H1 (cell line): ENCODE measurements around the gene EHD4. TPM values are rescaled to one million over a fixed set of nuclear protein-coding genes. Genes with fewer than 3 reads are reported as not detected.

Experiments used
- CTCF ChIA-PET: fragments of 300-600 bp; sonication (Branson Sonifier 250); formaldehyde crosslinking; loops from one replicate; lab custom pipeline; 2021; ENCODE audit not compliant: partially characterized antibody; lab: Charles Lee
- POLR2A ChIA-PET: fragments of 300-600 bp; sonication (Branson Sonifier 250); formaldehyde crosslinking; loops from one replicate; lab custom pipeline; 2021; ENCODE audit warnings: inconsistent platforms; ENCODE audit not compliant: partially characterized antibody; lab: Charles Lee
- DNase-seq, 2 experiments: peaks; one replicate each; pipeline versions ENCODE4 v3.0.0 to v3.0.0-alpha.2; 2010 to 2022; ENCODE audit warnings: low spot score in 2 of 2, low read depth in 1 of 2, mixed read lengths in 1 of 2
- FAIRE-seq: peaks from 2 replicates; lab custom pipeline; 2011; peaks lifted over from hg19 to GRCh38; lab: Jason Lieb, UNC
- H2AFZ ChIP-seq: 2 replicates; pipeline ENCODE4 v1.8.1; 2012; ENCODE audit warnings: low read length, inconsistent platforms
- H2AK5ac ChIP-seq: 2 replicates; pipeline ENCODE4 v1.6.1; 2013; ENCODE audit warnings: low read depth, low read length
- H2BK120ac ChIP-seq: replicated peaks from 2 replicates; pipeline ENCODE3; 2013; ENCODE audit warnings: low read depth, low read length, inconsistent platforms
- H2BK12ac ChIP-seq: 2 replicates; pipeline ENCODE4 v1.6.1; 2013; ENCODE audit warnings: low read depth, low read length
- H2BK15ac ChIP-seq: 2 replicates; pipeline ENCODE4 v1.6.1; 2013; ENCODE audit warnings: low read length
- H2BK20ac ChIP-seq: 2 replicates; pipeline ENCODE4 v1.6.1; 2013; ENCODE audit warnings: low read length
- H2BK5ac ChIP-seq: 2 replicates; pipeline ENCODE4 v1.6.1; 2013; ENCODE audit warnings: low read depth, low read length
- H3K14ac ChIP-seq: 2 replicates; pipeline ENCODE4 v1.6.1; 2013; ENCODE audit warnings: inconsistent platforms; ENCODE audit not compliant: insufficient read length
- H3K18ac ChIP-seq: 2 replicates; pipeline ENCODE4 v1.6.1; 2013; ENCODE audit warnings: low read length; ENCODE audit errors: extremely low read depth
- H3K23ac ChIP-seq: 2 replicates; pipeline ENCODE4 v1.6.1; 2013; ENCODE audit warnings: inconsistent platforms; ENCODE audit not compliant: insufficient read length
- H3K23me2 ChIP-seq: 2 replicates; pipeline ENCODE4 v1.6.1; 2013; ENCODE audit warnings: low read depth, low read length
- H3K27ac ChIP-seq: 2 replicates; pipeline ENCODE4 v1.6.1; 2011; ENCODE audit warnings: low read depth, low read length, inconsistent platforms
- H3K27me3 ChIP-seq, 4 experiments: replicated peaks in 1 of 4; 1 replicate in 1 of 4; 2 replicates in 3 of 4; pipeline versions ENCODE4 v1.6.1 to v1.8.1; 2011 to 2013; ENCODE audit warnings: low read length in 3 of 4, mild to moderate bottlenecking in 3 of 4, inconsistent platforms in 2 of 4, mixed read lengths in 2 of 4, moderate library complexity in 1 of 4; ENCODE audit not compliant: control insufficient read depth in 3 of 4, insufficient read depth in 3 of 4; ENCODE audit errors: extremely low read depth in 1 of 4
- H3K36me3 ChIP-seq, 4 experiments: 2 replicates each; pipeline versions ENCODE4 v1.6.1 to v1.8.1; 2011 to 2013; ENCODE audit warnings: mild to moderate bottlenecking in 4 of 4, low read length in 3 of 4, moderate library complexity in 2 of 4, control low read depth in 1 of 4, inconsistent platforms in 1 of 4; ENCODE audit not compliant: insufficient read depth in 4 of 4, control insufficient read depth in 2 of 4
- H3K4ac ChIP-seq: replicated peaks from 2 replicates; pipeline ENCODE3; 2013; ENCODE audit warnings: low read length, low read depth, mixed read lengths, inconsistent platforms; ENCODE audit not compliant: insufficient read length
- H3K4me1 ChIP-seq, 4 experiments: replicated peaks in 1 of 4; 1 replicate in 1 of 4; 2 replicates in 3 of 4; pipeline versions ENCODE4 v1.6.1 to v1.8.1; 2011 to 2013; ENCODE audit warnings: low read length in 3 of 4, inconsistent platforms in 2 of 4, mixed read lengths in 1 of 4; ENCODE audit not compliant: insufficient read depth in 4 of 4, control insufficient read depth in 3 of 4
- H3K4me2 ChIP-seq, 2 experiments: 2 replicates each; pipeline versions ENCODE4 v1.6.1 to v1.8.1; 2011 to 2013; ENCODE audit warnings: low read depth in 2 of 2, low read length in 2 of 2, control low read depth in 1 of 2, inconsistent platforms in 1 of 2, mild to moderate bottlenecking in 1 of 2; ENCODE audit not compliant: insufficient read depth in 1 of 2
- H3K4me3 ChIP-seq, 4 experiments: fragments of 200-600, 300-600 bp in 1 of 4; sonication (generic), shearing (Covaris generic), sonication (Bioruptor Twin) in 1 of 4; 2 replicates each; pipeline versions ENCODE4 v1.5.1 to v1.8.1; 2011 to 2016; ENCODE audit warnings: low read length in 4 of 4, low read depth in 3 of 4, control low read depth in 2 of 4, inconsistent platforms in 2 of 4, mild to moderate bottlenecking in 2 of 4, mixed read lengths in 1 of 4, moderate library complexity in 1 of 4; ENCODE audit not compliant: insufficient read depth in 2 of 4; ENCODE audit errors: extremely low read depth in 1 of 4
- H3K56ac ChIP-seq: replicated peaks from 2 replicates; pipeline ENCODE3; 2013; ENCODE audit warnings: low read depth, mild to moderate bottlenecking, mixed read lengths, low read length, inconsistent platforms; ENCODE audit not compliant: insufficient read length
- H3K79me1 ChIP-seq: 2 replicates; pipeline ENCODE4 v1.6.1; 2013; ENCODE audit warnings: low read depth, low read length, control low read depth
- H3K79me2 ChIP-seq, 2 experiments: 2 replicates each; pipeline versions ENCODE4 v1.6.1 to v1.8.1; 2012 to 2013; ENCODE audit warnings: low read length in 2 of 2, mild to moderate bottlenecking in 2 of 2, inconsistent platforms in 1 of 2; ENCODE audit not compliant: insufficient read depth in 2 of 2, control insufficient read depth in 1 of 2
- H3K9ac ChIP-seq, 4 experiments: replicated peaks in 1 of 4; 1 replicate in 1 of 4; 2 replicates in 3 of 4; pipeline versions ENCODE4 v1.6.1 to v1.8.1; 2011 to 2013; ENCODE audit warnings: low read depth in 3 of 4, low read length in 3 of 4, control low read depth in 2 of 4, mild to moderate bottlenecking in 2 of 4, moderate library complexity in 2 of 4, inconsistent platforms in 1 of 4; ENCODE audit errors: extremely low read depth in 1 of 4
- H3K9me3 ChIP-seq, 2 experiments: 2 replicates each; pipeline versions ENCODE4 v1.6.1 to v1.8.1; 2012 to 2013; ENCODE audit warnings: mild to moderate bottlenecking in 2 of 2, moderate library complexity in 2 of 2, control low read depth in 1 of 2, inconsistent platforms in 1 of 2, low read depth in 1 of 2, low read length in 1 of 2, mixed read lengths in 1 of 2; ENCODE audit not compliant: insufficient read depth in 2 of 2
- H4K20me1 ChIP-seq, 2 experiments: replicated peaks in 1 of 2; 2 replicates each; pipeline versions ENCODE3 to v1.8.1; 2011 to 2013; ENCODE audit warnings: inconsistent platforms in 2 of 2, low read length in 2 of 2, mild to moderate bottlenecking in 1 of 2; ENCODE audit not compliant: insufficient read depth in 2 of 2, control insufficient read depth in 1 of 2
- H4K5ac ChIP-seq: 2 replicates; pipeline ENCODE4 v1.6.1; 2013; ENCODE audit warnings: low read length, low read depth, mixed read lengths, inconsistent platforms; ENCODE audit not compliant: insufficient read length
- H4K8ac ChIP-seq: 2 replicates; pipeline ENCODE4 v1.8.0; 2013; ENCODE audit warnings: mild to moderate bottlenecking, moderate library complexity, low read length, inconsistent platforms; ENCODE audit not compliant: insufficient read depth; ENCODE audit errors: extremely low read depth
- H4K91ac ChIP-seq: replicated peaks from 2 replicates; pipeline ENCODE3; 2013; ENCODE audit warnings: low read length, mixed read lengths, inconsistent platforms; ENCODE audit not compliant: insufficient read length
- ASH2L ChIP-seq: fragments of 200-600, 300-600 bp; sonication (generic); IDR thresholded peaks from one replicate; pipeline ENCODE4 v1.7.1; 2017; ENCODE audit warnings: low read length
- ATF3 ChIP-seq: IDR thresholded peaks from 2 replicates; pipeline ENCODE4 v1.6.1; 2011; ENCODE audit warnings: low read depth, mild to moderate bottlenecking, low read length; ENCODE audit not compliant: insufficient read depth
- CBX8 ChIP-seq: fragments of 300-800, 300-1000 bp; sonication (generic); IDR thresholded peaks from 2 replicates; pipeline ENCODE4 v1.7.1; 2016; ENCODE audit warnings: low read depth, low read length, borderline replicate concordance
- CEBPB ChIP-seq: IDR thresholded peaks from 2 replicates; pipeline ENCODE4 v1.6.1; 2012; ENCODE audit warnings: low read depth, low read length
- CTCF ChIP-seq, 3 experiments: IDR thresholded peaks; 1 replicate in 2 of 3; 2 replicates in 1 of 3; pipeline versions ENCODE4 v1.5.1 to v1.6.1; 2011; ENCODE audit warnings: low read length in 3 of 3, mild to moderate bottlenecking in 3 of 3, inconsistent platforms in 2 of 3, low read depth in 1 of 3, moderate library complexity in 1 of 3; ENCODE audit not compliant: insufficient read depth in 1 of 3; ENCODE audit errors: control extremely low read depth in 1 of 3
- EP300 ChIP-seq, 2 experiments: IDR thresholded peaks; 1 replicate in 1 of 2; 2 replicates in 1 of 2; pipeline ENCODE4 v1.6.1; 2011 to 2012; ENCODE audit warnings: low read depth in 2 of 2, low read length in 2 of 2, mild to moderate bottlenecking in 2 of 2, borderline replicate concordance in 1 of 2, inconsistent platforms in 1 of 2, moderate library complexity in 1 of 2
- FOSL1 ChIP-seq: IDR thresholded peaks from 2 replicates; pipeline ENCODE4 v1.6.1; 2011; ENCODE audit warnings: mild to moderate bottlenecking, low read depth, low read length, moderate library complexity; ENCODE audit not compliant: insufficient read depth
- HDAC2 ChIP-seq, 2 experiments: fragments of 300-600 bp in 1 of 2; sonication (generic) in 1 of 2; IDR thresholded peaks; 2 replicates each; pipeline ENCODE4 v1.6.1; 2011 to 2012; ENCODE audit warnings: low read depth in 2 of 2, low read length in 2 of 2, mild to moderate bottlenecking in 2 of 2, moderate library complexity in 2 of 2, borderline replicate concordance in 1 of 2, inconsistent platforms in 1 of 2
- RFX5 ChIP-seq: IDR thresholded peaks from 2 replicates; pipeline ENCODE4 v1.6.1; 2011; ENCODE audit warnings: low read depth, low read length, improper control_type of control experiment, borderline replicate concordance
- WGBS, 2 experiments: shearing (Covaris generic) in 1 of 2; methylation state at CpG; one replicate each; pipeline versions ENCODE4 v1.1.6 to v1.1.7; 2013 to 2015; ENCODE audit warnings: low lambda C conversion rate in 2 of 2, mixed read lengths in 2 of 2, inconsistent platforms in 1 of 2, low coverage in 1 of 2, missing lambda C conversion rate in 1 of 2; ENCODE audit not compliant: insufficient replicate concordance in 2 of 2, insufficient coverage in 1 of 2, insufficient read length in 1 of 2; ENCODE audit errors: extremely low coverage in 1 of 2, missing lambda C conversion rate in 1 of 2; 5-methylcytosine and 5-hydroxymethylcytosine counted together
- polyA plus RNA-seq, 7 experiments: library from polyadenylated mRNA; depleted of rRNA in 3 of 7; stranded (reverse) in 5 of 7; unstranded in 2 of 7; fragments of >200 nt in 5 of 7; fragments of 200-250 nt in 2 of 7; gene quantifications; 1 replicate in 5 of 7; 2 replicates in 1 of 7; 4 replicates in 1 of 7; pipeline versions ENCODE4 v1.2.1 to v1.2.3, GENCODE V29; 2011 to 2013; ENCODE audit warnings: missing spikeins in 2 of 7, mixed read lengths in 2 of 7
- total RNA-seq: library from RNA; stranded (reverse); fragmentation: NEBNext Ultra II Directional; extraction: Animal tissue kit (Norgen Biotek cat#: 25700); gene quantifications from 2 replicates; pipeline ENCODE4 v1.2.1, GENCODE V29; 2021
- TF ChIP-seq, protein P1 (sequence below): IDR thresholded peaks from 2 replicates; pipeline ENCODE4 v1.6.1; 2012; ENCODE audit warnings: inconsistent platforms

The EHD4 gene
- total and polyA plus RNA-seq, 2 of the 8 experiments (the other 6 are each of a cell fraction or from before 2014, with no cell fraction given): 17.5 to 24.5 TPM

DNA sequence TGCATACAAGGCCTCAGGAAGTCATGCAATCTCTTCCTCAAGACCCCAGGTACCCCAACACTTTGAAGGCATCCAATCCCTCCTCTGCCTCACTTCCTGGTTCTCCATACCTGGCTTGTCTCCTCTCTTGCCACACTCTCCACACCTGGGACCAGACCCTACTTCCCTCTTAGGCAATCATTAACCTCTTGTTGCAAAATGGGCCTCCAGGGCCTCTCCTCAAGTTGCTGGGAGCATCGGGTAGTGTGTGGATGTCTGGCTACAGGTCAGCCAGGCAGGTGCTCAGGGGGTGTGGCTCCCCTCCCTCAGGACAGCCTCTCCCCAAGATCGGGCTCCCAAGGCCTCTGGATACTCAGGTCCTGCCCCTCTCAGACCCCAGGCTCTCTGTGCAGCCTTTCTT is 39.9 kb upstream of the EHD4 start:
- DNase-seq (no peak), FAIRE-seq (no peak)
- H3K23ac ChIP-seq: no peak overlapping the region
- H3K18ac ChIP-seq: no peak overlapping the region
- no peak overlapping the region for H3K27ac ChIP-seq
- no peak overlapping the region for H2BK15ac ChIP-seq
- H3K4me2 ChIP-seq: no peak overlapping the region
- H2BK5ac ChIP-seq: no peak overlapping the region
- no peak overlapping the region for H3K14ac ChIP-seq
- H2BK12ac ChIP-seq: no peak overlapping the region
- H3K79me2 ChIP-seq: no peaks in the 10 kb centered on the region
- H2BK120ac ChIP-seq: no peak overlapping the region
- H3K23me2 ChIP-seq: no peaks in the 10 kb centered on the region
- no peak overlapping the region; a peak in 1 of 7 replicates for H3K9ac ChIP-seq
- H3K79me1 ChIP-seq: no peaks in the 10 kb centered on the region
- no peak overlapping the region for H4K8ac ChIP-seq
- no peak overlapping the region for H3K4me3 ChIP-seq
- H4K91ac ChIP-seq: no peak overlapping the region
- H4K20me1 ChIP-seq: no peaks in the 10 kb centered on the region
- no peak overlapping the region for H2AFZ ChIP-seq
- H3K27me3 ChIP-seq: no peaks in the 10 kb centered on the region; a peak in 2 of 7 replicates
- H2BK20ac ChIP-seq: no peak overlapping the region
- WGBS, 2 experiments: 75% methylated on average over 2 of the region's 2 CpGs; no CpG with 5 or more reads in 1 of the 2 experiments
- no peaks in the 10 kb centered on the region for H3K4me1 ChIP-seq
- H3K9me3 ChIP-seq: no peaks in the 10 kb centered on the region
- no peak overlapping the region for H2AK5ac ChIP-seq
- H3K56ac ChIP-seq: no peak overlapping the region
- ChIA-PET POLR2A (no interaction called here), CTCF (interaction anchor here (0.9 to 2.4 kb wide), 4 partner anchors 23 to 126 kb away, joined by 3 to 7 read pairs (median 4); no protein-coding TSS in a partner anchor)
- no peak overlapping the region for H4K5ac ChIP-seq
- no peaks in the 10 kb centered on the region for H3K36me3 ChIP-seq
- H3K4ac ChIP-seq: no peak overlapping the region
- TF ChIP-seq FOSL1 (no peak), CBX8 (no peak), RFX5 (no peak), CEBPB (no peak), ASH2L (no peak), EP300 (IDR thresholded peaks at IDR 0.05; ENCODE audit: borderline replicate concordance in 1 of 2, low read depth in 2 of 2, low read length in 2 of 2) (no peak), ATF3 (no peak), CTCF (IDR thresholded peaks at IDR 0.05; ENCODE audit: control extremely low read depth in 1 of 3, insufficient read depth in 1 of 3, low read depth in 1 of 3, low read length in 3 of 3) (no peak), HDAC2 (IDR thresholded peaks at IDR 0.05; ENCODE audit: borderline replicate concordance in 1 of 2, low read depth in 2 of 2, low read length in 2 of 2) (no peak)
- TF ChIP-seq, protein P1, sequence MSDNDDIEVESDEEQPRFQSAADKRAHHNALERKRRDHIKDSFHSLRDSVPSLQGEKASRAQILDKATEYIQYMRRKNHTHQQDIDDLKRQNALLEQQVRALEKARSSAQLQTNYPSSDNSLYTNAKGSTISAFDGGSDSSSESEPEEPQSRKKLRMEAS: no peak
